Neural cell (in vitro differentiated cells): ENCODE data around the gene NDUFV1. TPM values are rescaled to one million over a fixed set of nuclear protein-coding genes. Genes with fewer than 3 reads are reported as not detected.
A peak's percentile ranks its signal among the peaks of the same experiment; 100 is the strongest.

Experiments
- H2AFZ ChIP-seq: fragments of 200-600, 300-800 bp; sonication (generic), shearing (Covaris generic); 2 replicates; pipeline ENCODE4 v1.6.0; 2014; ENCODE audit warnings: low read depth, mild to moderate bottlenecking, antibody characterized with exemption, low read length, moderate library complexity
- H3F3A ChIP-seq: fragments of 200-600 bp; shearing (Covaris generic); 2 replicates; pipeline ENCODE4 v1.6.1; 2016; ENCODE audit warnings: mild to moderate bottlenecking, moderate library complexity, mixed read lengths, antibody characterized with exemption, low read length; ENCODE audit not compliant: insufficient read depth, poor library complexity, severe bottlenecking
- H3K27ac ChIP-seq: fragments of 200-600, 300-800 bp; sonication (generic), shearing (Covaris generic); 2 replicates; pipeline ENCODE4 v1.5.1; 2014; ENCODE audit warnings: mild to moderate bottlenecking, low read length, moderate library complexity
- H3K27me3 ChIP-seq: fragments of 300-800, 200-600 bp; sonication (generic), shearing (Covaris generic); 2 replicates; pipeline ENCODE4 v1.6.0; 2014; ENCODE audit warnings: mild to moderate bottlenecking, low read depth, low read length, moderate library complexity; ENCODE audit not compliant: insufficient read depth
- H3K36me3 ChIP-seq: fragments of 300-800, 200-600 bp; sonication (generic), shearing (Covaris generic); 2 replicates; pipeline ENCODE4 v1.5.1; 2014; ENCODE audit warnings: mild to moderate bottlenecking, antibody characterized with exemption, low read length, moderate library complexity; ENCODE audit not compliant: insufficient read depth
- H3K4me2 ChIP-seq: fragments of 300-800, 200-600 bp; sonication (generic), shearing (Covaris generic); 2 replicates; pipeline ENCODE4 v1.6.0; 2014; ENCODE audit warnings: mild to moderate bottlenecking, low read length
- H3K4me3 ChIP-seq: fragments of 300-800, 200-600 bp; sonication (generic), shearing (Covaris generic); 2 replicates; pipeline ENCODE4 v1.5.1; 2014; ENCODE audit warnings: mild to moderate bottlenecking, low read length, moderate library complexity
- H3K79me2 ChIP-seq: fragments of 200-600 bp; shearing (Covaris generic); replicated peaks from 2 replicates; pipeline ENCODE4 v1.6.0; 2014; ENCODE audit warnings: mild to moderate bottlenecking, low read length, moderate library complexity; ENCODE audit not compliant: insufficient read depth
- H3K9ac ChIP-seq: fragments of 300-800, 200-600 bp; sonication (generic), shearing (Covaris generic); 2 replicates; pipeline ENCODE4 v1.6.1; 2016; ENCODE audit warnings: mild to moderate bottlenecking, low read length, mixed read lengths
- H3K9me2 ChIP-seq: fragments of 200-600 bp; shearing (Covaris generic); 2 replicates; pipeline ENCODE4 v1.6.1; 2016; ENCODE audit warnings: mild to moderate bottlenecking, low read length, mixed read lengths; ENCODE audit not compliant: insufficient read depth
- H3K9me3 ChIP-seq: fragments of 200-600, 300-800 bp; sonication (generic), shearing (Covaris generic); 2 replicates; pipeline ENCODE4 v1.6.1; 2016; ENCODE audit warnings: mild to moderate bottlenecking, mixed run types, low read length, moderate library complexity, mixed read lengths
- H4K20me1 ChIP-seq: fragments of 200-600 bp; shearing (Covaris generic); 2 replicates; pipeline ENCODE4 v1.6.1; 2016; ENCODE audit warnings: mild to moderate bottlenecking, mixed run types; ENCODE audit not compliant: insufficient read depth
- CTCF ChIP-seq: fragments of 450-650 bp; IDR thresholded peaks from 2 replicates; pipeline ENCODE4 v1.5.1; 2014; ENCODE audit warnings: antibody characterized with exemption, mild to moderate bottlenecking, moderate library complexity; ENCODE audit not compliant: poor library complexity, severe bottlenecking
- EP300 ChIP-seq: fragments of 450-650 bp; conservative IDR thresholded peaks from 2 replicates; pipeline ENCODE4 v1.6.1; 2014; ENCODE audit warnings: antibody characterized with exemption, mild to moderate bottlenecking, moderate library complexity; ENCODE audit not compliant: poor library complexity, severe bottlenecking
- EZH2 ChIP-seq: fragments of 200-600, 300-800 bp; shearing (Covaris generic), sonication (generic); IDR thresholded peaks from 2 replicates; pipeline ENCODE4 v1.6.1; 2014; ENCODE audit warnings: antibody characterized with exemption, low read length, borderline replicate concordance, mild to moderate bottlenecking; ENCODE audit not compliant: insufficient read depth, poor library complexity, severe bottlenecking
- MXI1 ChIP-seq: fragments of 450-650 bp; conservative IDR thresholded peaks from 2 replicates; pipeline ENCODE4 v1.6.1; 2014; ENCODE audit warnings: antibody characterized with exemption, mild to moderate bottlenecking; ENCODE audit not compliant: poor library complexity, severe bottlenecking
- POLR2AphosphoS5 ChIP-seq: IDR thresholded peaks from 2 replicates; pipeline ENCODE4 v1.6.1; 2012
- RAD21 ChIP-seq: fragments of 450-650 bp; conservative IDR thresholded peaks from 2 replicates; pipeline ENCODE4 v1.6.1; 2014; ENCODE audit warnings: antibody characterized with exemption, mild to moderate bottlenecking, moderate library complexity
- REST ChIP-seq: IDR thresholded peaks from 2 replicates; pipeline ENCODE4 v1.6.1; 2012; ENCODE audit warnings: borderline replicate concordance
- SMC3 ChIP-seq: fragments of 450-650 bp; conservative IDR thresholded peaks from 2 replicates; pipeline ENCODE4 v1.6.1; 2014; ENCODE audit warnings: antibody characterized with exemption, mild to moderate bottlenecking, moderate library complexity; ENCODE audit not compliant: poor library complexity
- TAF1 ChIP-seq: IDR thresholded peaks from 2 replicates; pipeline ENCODE4 v1.6.1; 2012; ENCODE audit warnings: low read depth
- polyA plus RNA-seq: library from polyadenylated mRNA; depleted of rRNA; stranded (reverse); fragments of >200 nt; gene quantifications from 2 replicates; pipeline ENCODE4 v1.2.3, GENCODE V29; 2014

The NDUFV1 gene
- polyA plus RNA-seq, 1 donor from 2014 or later, result 393 TPM

- no peak overlapping the region for H2AFZ ChIP-seq
- no peak overlapping the region for H3K27ac ChIP-seq
- no peaks in the 10 kb centered on the region for H3K9me2 ChIP-seq
- no peak overlapping the region for H3K4me2 ChIP-seq
- no peaks in the 10 kb centered on the region for H3K27me3 ChIP-seq
- H3K9ac ChIP-seq, result no peak overlapping the region
- H3K9me3 ChIP-seq, result no peaks in the 10 kb centered on the region
- H3K79me2 ChIP-seq, result no peaks in the 10 kb centered on the region
- H4K20me1 ChIP-seq, result no peaks in the 10 kb centered on the region
- H3K4me3 ChIP-seq, result no peak overlapping the region
- TF ChIP-seq TAF1, result no peak
- TF ChIP-seq EZH2, result no peak
- no peak for TF ChIP-seq POLR2AphosphoS5
- no peak for TF ChIP-seq RAD21
- TF ChIP-seq CTCF, result peak; percentile 44
- TF ChIP-seq SMC3, result peak; percentile 28
- no peak for TF ChIP-seq REST
- TF ChIP-seq EP300, result no peak
- no peak for TF ChIP-seq MXI1
- H3K36me3 ChIP-seq, result no peaks in the 10 kb centered on the region
- H3F3A ChIP-seq, result no peaks in the 10 kb centered on the region
Measured at GRCh38 chr11:67640021-67640757, 33.5 kb downstream of the NDUFV1 start.

GRCh38 chr11:67640758-67641337 is 34.1 kb downstream of the NDUFV1 start:
- no peaks in the 10 kb centered on the region for H3K79me2 ChIP-seq
- H3K9me3 ChIP-seq, result no peaks in the 10 kb centered on the region
- H3K36me3 ChIP-seq, result no peaks in the 10 kb centered on the region
- no peak overlapping the region for H2AFZ ChIP-seq
- no peak overlapping the region for H3K27ac ChIP-seq
- no peak overlapping the region for H3K4me2 ChIP-seq
- no peak overlapping the region for H3K4me3 ChIP-seq
- no peaks in the 10 kb centered on the region for H3K9me2 ChIP-seq
- no peak overlapping the region for H3K9ac ChIP-seq
- H4K20me1 ChIP-seq, result no peaks in the 10 kb centered on the region
- H3F3A ChIP-seq, result no peaks in the 10 kb centered on the region
- TF ChIP-seq MXI1 (no peak), REST (no peak), EP300 (no peak), TAF1 (no peak), RAD21 (no peak), SMC3 (no peak), CTCF (no peak), POLR2AphosphoS5 (no peak), EZH2 (no peak)
- H3K27me3 ChIP-seq, result no peaks in the 10 kb centered on the region
